HEK293 (cell line): ENCODE data around the gene LAIR2.

Experiments
- CTCF ChIP-seq: fragments of 450-650 bp; formaldehyde crosslinking; IDR thresholded peaks from 2 replicates; pipeline ENCODE4 v1.5.1; 2016; ENCODE audit warnings: missing biosample characterization, missing genetic modification characterization
- GLI2 ChIP-seq: fragments of 450-650 bp; formaldehyde crosslinking; IDR thresholded peaks from 2 replicates; pipeline ENCODE4; 2017; ENCODE audit warnings: missing biosample characterization, missing genetic modification characterization, low read depth, borderline replicate concordance
- PATZ1 ChIP-seq: fragments of 450-650 bp; formaldehyde crosslinking; IDR thresholded peaks from 2 replicates; pipeline ENCODE4 v1.5.1; 2016; ENCODE audit warnings: missing biosample characterization, missing genetic modification characterization
- REST ChIP-seq: fragments of 450-650 bp; formaldehyde crosslinking; IDR thresholded peaks from 2 replicates; pipeline ENCODE4 v1.5.1; 2016; ENCODE audit warnings: missing biosample characterization, missing genetic modification characterization
- ZBTB7A ChIP-seq: fragments of 450-650 bp; formaldehyde crosslinking; IDR thresholded peaks from 2 replicates; pipeline ENCODE4 v1.5.1; 2016; ENCODE audit warnings: low read depth, missing biosample characterization, missing genetic modification characterization
- ZNF132 ChIP-seq: fragments of 450-650 bp; formaldehyde crosslinking; IDR thresholded peaks from 2 replicates; pipeline ENCODE4 v1.5.1; 2017; ENCODE audit warnings: missing biosample characterization, missing genetic modification characterization, borderline replicate concordance
- ZNF140 ChIP-seq: fragments of 450-650 bp; formaldehyde crosslinking; IDR thresholded peaks from 2 replicates; pipeline ENCODE4 v1.5.1; 2016; ENCODE audit warnings: missing biosample characterization, missing genetic modification characterization
- ZNF670 ChIP-seq: fragments of 450-650 bp; formaldehyde crosslinking; IDR thresholded peaks from 2 replicates; pipeline ENCODE4 v1.5.1; 2016; ENCODE audit warnings: missing biosample characterization, missing genetic modification characterization, low read depth

GRCh38 chr19:54551950-54552912 lies 49.6 kb downstream of the LAIR2 start:
- TF ChIP-seq ZNF670 (tag by site-specific recombination) (no peak), CTCF (tag by site-specific recombination) (no peak), GLI2 (tag by site-specific recombination) (no peak), ZNF132 (tag by site-specific recombination) (no peak), ZNF140 (tag by site-specific recombination) (no peak), REST (tag by site-specific recombination) (no peak), ZBTB7A (tag by site-specific recombination) (no peak), PATZ1 (no peak)
